Middle frontal gyrus (tissue), 1 donor: ENCODE results near the gene ZFP42.
"Not testable (repeated sequence)": the region's sequence is repeated elsewhere in the genome, so short reads cannot be mapped to it uniquely, and the experiment has no call there.

Experiments
- DNase-seq: peaks from one replicate; pipeline ENCODE4 v3.0.0-alpha.2; 2015; ENCODE audit warnings: low spot score; ENCODE audit errors: extremely low spot score

The ZFP42 gene

DNA sequence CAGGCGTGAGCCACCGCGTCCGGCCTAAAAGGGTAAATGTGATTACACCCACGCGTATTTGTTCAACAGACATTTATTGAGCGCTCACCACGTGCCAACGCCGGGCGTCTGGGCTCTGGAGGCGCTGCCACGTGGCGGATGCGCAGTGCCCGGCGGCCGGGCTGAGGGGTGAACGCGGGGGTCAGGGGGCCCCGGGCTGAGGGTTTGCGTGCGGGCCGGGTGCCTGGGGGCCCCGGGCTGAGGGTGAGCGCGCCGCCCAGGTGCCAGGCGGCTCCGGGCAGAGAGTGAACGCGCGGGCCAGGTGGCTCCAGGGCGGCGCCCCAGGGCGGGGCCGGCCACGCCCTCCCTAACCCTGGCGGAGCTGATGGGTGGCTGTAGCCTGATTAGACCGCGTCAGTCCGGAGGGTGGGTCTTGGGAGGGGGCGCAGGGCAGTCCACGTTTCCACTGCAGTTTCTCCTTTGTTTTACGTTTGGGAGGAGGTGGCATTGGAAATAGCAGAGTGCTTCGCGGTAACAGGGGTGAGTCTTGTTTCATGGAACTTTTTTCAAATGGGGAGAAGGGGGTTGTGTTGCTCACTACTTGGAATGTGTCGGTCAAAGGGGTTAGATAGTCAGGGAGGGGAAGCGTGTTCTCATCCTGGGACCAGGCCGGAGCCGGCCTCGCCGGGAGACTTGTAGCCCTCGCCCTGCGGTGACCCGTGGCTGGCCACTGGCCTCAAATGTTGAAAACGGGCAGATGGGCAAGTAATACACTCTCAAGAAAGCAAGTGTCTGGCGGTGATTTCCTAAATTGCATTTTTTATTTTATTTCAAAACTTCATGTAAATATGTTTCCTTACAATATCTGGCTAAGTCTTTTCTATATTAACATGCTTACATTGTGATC, at the start of gene ZFP42:
ZFP42 (plus strand) TSS at position 450 of the 886 bp plus-strand sequence. CDS start 7,037 bp downstream, outside the sequence.
- no peak for DNase-seq

DNA sequence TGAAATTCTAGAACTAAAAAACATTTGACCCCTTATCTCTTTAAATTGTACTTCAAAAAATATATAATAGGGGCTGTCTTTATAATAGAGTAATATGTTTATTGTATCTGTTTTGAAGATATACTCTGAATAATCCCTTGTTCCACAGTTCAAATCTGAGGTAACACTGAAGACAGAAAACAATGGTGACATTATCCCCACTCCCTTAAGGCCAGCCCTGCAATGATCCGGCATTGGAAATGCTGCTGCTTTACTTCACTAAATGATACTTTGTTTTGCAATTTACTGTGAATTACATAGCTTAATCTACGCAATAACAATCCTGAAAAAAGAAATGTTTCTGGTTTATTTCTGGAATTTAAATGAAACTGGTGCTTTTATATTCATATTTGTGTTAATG, 34.4 kb upstream of the ZFP42 start:
- DNase-seq = no peak

DNA sequence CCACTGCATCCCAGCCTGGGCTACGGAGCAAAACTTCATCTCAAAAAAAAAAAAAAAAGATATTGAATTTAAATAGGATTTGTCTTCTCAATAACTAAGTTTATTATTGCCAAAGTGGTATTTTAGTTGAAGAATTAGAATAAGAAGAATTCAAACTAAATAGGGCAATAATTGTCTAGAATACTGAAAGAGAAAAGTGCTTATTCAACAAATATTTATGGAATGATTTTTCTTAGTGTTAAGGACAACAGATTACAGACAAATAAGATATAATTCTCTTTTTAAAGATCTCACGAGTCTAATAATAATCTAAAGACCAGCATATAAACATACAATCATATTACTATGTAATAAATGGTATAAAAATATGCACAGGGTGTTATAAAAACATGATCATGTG, 33.6 kb upstream of the ZFP42 start:
- no peak for DNase-seq

DNA sequence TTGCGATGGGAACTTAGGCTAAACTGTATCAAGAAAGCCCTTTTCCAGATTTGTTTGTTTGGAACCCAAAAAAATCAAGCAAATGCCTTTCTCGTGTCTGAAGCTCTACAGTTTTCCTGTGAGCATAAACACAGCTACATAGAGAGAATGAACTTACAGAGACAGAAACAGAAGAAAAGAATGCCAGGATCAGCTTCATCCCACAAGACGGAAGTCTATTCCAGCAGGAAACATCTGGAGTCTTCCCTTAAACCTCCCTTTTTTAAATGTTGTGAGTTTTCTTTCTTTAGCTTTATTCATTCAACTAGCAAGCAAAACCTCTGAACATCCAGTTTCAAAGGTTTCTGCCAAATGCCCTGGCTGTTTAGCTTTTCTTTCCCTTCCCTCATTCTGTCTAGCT, 32.6 kb upstream of the ZFP42 start:
- no peak for DNase-seq

DNA sequence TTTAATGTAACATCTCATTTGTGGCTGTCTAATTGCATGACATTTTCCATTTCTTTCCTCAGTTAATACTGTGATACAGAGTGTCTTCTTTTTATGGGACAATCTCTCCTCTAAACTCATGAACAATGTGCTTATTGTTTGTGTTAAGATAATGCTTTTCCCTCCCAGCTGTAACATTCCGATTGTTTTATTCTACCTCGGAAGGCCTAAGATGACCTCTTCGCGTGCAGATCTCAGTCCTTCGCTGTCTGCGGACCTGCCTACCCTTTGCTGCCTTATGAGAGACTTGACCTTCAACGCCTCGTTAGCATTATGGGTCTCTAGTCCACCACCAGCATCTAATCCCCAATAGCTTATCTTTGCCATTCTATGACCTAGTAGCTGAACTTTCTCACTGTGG, 29.8 kb upstream of the ZFP42 start:
- no peak for DNase-seq

DNA sequence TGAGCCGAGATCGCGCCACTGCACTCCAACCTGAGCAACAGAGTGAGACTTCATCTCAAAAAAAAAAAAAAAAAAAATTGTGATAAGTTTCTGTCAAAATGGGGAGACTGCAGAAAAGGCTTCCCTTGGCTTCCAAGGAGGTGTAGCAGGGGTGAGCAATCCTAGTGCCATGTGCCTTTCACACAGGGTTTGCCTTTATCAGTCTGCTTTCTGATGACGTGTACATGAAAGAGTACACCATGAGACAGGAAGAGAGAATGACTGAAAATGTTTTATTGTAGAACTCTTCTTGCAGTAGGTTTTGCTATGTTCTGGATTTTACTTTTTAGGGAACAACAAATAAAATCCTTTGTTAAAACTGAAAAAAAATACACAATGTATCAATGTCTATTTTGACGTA, 23.4 kb upstream of the ZFP42 start:
- DNase-seq = no peak

DNA sequence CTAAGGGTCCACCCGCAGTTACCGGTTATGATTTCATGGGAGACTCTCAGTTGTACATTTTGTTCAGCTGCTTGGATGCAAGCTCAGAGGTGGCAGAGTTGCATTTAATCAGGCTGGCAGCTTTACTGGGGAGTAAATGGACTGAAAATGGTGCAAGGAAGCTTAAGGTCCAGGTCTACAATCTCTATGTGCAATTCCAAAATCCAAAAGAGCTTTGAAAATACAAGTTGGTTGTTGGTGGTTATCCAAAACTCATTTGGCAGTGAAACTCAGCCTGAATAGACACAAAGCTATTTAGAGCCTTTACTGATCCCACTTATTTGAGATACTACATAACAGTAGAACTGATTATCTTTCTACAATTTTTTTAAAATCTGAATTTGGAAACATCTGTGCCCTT, 11.8 kb upstream of the ZFP42 start:
- DNase-seq = no peak

DNA sequence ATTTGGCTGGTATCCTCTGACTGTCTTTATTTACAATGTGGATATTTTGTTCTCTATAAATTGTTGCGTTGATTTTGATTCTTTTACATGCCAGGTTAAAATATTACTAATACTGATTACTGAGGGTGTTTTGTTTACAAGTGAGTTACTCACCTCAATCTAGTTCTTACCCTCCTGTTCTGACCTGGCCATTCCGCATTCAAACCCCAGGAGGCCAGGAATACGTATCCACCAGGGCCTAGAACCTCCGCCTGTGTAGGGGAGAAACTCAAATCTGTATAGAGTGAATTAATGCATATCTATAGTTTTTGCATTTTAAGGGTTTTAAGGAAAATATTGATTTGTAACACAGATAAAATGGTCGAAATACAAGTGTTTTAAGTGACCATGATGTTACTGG, 2.6 kb upstream of the ZFP42 start:
- no peak for DNase-seq

DNA sequence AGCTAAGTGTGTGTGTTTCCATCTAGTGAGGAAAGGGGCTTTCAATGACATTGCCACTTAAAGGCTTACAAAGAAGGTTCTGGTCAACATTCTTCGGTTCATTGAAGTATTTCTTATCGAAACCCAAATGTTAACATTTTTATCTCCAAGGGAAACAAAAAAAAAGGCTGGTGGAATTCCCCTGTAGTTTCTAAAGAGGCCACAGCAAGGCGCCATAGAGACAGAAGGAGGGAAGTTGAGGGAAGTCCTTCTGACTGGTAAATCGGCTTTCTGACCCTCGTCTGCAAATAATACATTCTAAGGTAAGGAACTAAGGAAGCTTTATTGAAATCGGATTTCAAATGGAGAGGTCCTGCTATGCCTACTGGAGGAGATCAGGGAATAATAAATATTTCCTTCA, 1.7 kb upstream of the ZFP42 start:
- DNase-seq = no peak

DNA sequence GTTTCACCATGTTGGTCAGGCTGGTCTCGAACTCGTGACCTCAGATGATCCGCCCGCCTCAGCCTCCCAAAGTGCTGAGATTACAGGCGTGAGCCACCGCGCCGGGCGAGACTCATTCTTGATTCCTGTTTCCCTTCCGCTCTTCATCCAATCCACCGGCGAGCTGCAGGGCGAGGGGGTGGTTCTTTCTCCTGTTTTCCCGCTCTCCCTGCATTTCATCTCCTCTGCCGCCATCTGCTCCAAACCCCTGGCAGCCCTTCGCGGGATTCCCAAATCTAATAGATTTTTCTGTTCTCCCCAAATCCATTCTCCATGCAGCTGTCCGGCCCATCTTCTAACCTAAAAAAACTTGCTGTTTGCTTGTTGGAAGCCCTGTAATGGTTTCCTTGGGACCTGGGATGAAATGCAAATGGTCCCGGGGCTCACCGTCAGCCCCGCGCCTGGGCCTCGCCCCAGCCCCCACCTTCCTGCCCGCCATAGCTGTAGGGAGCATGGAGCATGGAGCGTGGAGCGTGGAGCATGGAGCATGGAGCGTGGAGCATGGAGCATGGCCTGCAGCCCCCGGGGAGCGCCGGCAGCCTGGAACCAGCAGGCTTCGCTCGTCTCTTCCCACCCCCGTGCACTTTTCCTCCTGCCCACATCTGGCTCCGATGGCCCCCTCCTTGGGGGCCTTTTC, 1.1 kb downstream of the ZFP42 start:
- no peak for DNase-seq

DNA sequence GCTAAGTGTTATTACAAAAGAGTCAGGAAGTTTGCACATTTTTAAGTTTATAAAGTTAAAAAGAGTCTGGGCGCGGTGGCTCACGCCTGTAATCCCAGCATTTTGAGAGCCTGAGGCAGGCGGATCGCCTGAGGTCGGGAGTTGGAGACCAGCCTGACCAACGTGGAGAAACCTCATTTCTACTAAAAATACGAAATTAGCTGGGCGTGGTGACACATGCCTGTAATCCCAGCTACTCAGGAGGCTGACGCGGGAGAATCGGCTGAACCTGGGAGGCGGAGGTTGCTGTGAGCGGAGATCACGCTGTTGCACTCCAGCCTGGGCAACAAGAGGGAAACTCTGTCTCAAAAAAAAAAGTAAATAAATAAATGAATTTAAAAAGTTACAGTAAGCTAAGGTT, 2.4 kb downstream of the ZFP42 start:
- not testable (repeated sequence) for DNase-seq

DNA sequence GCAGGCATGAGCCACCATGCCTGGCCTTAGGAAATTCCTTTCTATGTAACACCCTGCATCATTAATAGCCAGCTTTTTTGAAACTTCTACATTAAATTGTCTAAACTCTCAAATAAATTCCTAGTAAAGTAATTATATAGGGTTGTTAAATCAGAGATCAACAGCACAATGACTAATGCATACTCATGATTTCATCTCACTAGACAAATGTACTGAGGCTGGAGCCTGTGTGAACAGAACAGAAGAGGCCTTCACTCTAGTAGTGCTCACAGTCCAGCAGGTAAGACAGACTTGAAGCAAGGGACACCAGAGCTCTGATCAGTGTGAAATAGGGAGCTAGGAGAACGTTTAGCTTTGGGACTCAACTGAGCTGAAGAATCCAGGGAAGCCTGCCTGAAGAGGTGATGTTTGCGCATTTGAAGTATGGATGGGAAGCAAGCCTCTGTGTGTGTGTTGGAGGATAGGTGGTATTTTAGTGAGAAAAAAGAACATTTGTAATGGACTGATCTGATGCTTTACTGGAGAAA, 3.9 kb downstream of the ZFP42 start:
- no peak for DNase-seq

DNA sequence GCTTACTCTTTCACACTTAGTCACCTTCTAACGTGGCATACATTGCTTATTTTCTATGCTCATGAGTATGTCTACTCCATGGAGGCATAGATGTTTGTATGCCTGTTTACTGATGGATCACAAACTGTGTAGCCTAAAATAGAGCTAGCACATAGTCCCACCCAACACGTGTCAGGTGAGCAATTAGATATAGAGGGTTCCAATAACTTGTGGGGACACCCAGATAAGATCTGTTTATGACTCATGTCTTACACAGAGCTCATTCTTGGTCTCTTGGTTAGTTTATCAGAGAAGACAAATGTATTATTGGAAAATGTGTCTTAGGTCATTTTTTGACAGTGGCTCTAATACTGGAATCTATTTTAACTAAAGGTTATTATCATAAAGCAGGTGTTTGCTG, 6.8 kb downstream of the ZFP42 start:
- no peak for DNase-seq

DNA sequence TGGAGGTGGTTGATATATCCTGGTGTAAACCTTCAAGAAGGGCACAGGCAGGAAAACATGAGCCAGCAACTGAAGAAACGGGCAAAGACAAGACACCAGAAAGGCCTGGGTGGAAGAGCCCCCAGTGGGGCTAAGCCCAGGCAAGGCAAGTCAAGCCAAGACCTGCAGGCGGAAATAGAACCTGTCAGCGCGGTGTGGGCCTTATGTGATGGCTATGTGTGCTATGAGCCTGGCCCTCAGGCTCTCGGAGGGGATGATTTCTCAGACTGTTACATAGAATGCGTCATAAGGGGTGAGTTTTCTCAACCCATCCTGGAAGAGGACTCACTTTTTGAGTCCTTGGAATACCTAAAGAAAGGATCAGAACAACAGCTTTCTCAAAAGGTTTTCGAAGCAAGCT, 7.2 kb downstream of the ZFP42 start:
- DNase-seq = no peak

DNA sequence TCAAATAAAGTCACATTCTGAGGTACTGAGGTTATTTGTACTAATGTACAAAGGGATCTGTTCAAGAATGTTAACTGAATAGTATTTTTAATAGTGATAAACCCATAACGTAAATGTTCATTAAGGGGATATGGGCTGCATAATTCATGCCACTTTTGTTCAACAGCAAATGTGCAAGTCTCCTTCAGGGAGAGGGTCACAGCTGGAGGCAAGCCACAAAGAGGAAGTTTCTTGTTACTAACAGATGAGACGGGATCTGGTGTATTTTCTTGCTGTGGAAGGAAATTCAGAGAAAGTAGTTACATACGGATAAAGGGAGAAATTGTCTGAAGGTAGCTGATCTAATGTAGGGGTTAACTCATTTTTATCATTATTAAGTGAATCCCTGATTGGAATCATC, 10.0 kb downstream of the ZFP42 start:
- DNase-seq = no peak

DNA sequence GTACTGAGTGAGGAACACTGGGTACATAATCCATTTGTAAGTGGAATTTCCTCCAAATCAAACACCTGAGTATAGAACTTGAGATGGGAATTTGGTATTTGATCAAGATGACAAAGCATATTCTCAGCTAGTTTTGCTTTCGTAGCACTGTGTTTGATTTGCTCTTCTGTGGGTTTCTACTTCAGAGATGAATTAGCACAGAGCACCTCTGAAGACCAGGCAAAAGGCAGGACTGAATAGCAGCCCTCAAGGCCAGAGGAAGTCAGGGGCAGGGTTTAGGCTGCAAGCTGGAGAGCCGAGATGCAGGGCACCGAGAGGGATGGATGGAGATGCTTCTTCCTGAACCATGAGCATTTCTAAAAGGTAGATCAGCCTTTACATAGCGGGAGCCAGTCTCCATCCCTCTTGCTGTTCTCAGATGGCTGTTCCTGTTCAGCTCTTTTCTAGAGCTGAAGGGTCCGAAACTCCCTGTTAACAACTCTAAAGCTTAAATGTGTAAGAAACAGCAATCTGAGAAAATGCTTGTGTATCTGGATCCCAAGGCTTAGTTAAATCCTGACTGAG, 10.8 kb downstream of the ZFP42 start:
- DNase-seq = no peak

DNA sequence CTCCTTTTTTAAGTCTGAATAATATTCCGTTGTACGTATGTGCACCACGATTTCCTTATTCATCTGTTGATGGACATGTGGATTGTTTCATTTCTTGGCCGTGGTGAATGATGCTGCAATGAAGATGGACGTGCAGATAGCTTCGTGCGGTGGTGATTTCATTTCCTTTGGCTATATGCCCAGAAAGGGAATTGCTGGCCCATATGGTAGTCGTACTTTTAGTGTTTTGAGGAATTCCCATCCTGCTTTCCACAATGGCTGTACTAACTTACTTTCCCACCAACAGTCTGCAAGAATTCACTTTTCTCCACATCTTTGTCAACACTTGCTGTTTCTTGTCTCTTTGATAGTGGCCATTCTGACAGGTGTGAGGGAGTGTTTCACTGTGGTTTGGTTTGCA, 12.8 kb downstream of the ZFP42 start:
- DNase-seq = no peak

DNA sequence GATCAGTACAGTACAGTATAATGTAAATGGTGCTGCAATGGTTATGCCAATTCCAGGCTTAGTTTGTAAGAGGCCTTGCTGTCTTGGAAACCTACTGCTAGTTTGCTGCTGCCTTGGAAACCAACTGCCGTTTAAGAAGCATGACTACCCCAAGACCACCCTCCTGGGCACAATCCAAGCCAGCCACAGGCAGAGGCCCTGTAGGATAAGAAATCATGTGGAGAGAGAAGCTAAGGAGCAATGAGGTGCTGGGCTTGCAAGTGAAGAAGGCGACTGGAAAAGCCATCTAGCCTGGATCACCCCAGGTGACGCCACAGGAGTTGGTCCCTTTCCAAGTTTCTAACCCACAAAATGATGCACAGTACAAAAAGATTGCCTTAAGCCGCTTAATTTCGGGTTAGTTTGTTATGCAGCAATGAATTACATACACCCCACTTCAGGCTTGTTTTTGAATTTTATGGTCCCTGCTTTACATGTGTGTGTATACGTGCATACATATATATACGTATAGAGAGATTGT, 16.9 kb downstream of the ZFP42 start:
- DNase-seq = no peak

DNA sequence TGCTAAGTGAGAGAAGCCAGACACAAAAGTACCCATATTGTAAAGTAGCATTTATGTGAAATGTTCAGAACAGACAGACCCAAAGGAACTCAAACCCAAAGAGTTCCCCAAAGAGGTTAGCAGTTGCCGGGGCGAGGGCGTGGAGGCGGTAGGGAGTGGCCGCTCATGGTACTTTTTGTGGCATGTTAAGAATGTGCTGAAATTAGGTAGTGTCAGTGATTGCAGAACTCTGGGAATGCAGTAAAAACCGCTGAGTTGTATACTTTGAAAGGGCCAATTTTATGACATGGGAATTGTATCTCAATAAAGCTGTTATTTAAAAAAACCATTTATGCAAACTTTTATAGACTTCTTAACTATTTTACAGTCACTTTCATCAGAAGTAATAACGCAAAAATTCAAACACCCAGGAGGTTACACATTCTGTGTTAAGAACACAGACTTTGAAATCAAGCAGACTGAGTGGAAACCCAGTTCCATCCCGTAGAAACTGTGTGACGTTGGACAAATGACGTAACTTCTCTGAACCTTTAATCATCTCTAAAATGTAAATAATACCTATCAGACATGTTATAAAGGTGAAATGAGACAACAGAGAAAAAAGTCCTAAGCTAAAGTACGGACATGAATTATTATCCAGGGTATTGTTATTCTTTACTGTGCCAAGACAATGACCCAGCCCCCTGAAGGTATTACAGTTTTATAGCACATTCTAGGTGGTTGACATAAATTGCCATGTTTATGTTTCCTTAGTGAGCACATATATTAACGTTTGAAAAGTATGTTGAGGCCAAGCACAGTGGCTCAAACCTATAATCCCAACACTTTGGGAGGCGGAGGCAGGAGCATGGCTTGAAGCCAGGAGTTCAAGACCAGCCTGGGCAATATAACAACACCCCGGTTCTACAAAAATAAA, 19.7 kb downstream of the ZFP42 start:
- DNase-seq = no peak

DNA sequence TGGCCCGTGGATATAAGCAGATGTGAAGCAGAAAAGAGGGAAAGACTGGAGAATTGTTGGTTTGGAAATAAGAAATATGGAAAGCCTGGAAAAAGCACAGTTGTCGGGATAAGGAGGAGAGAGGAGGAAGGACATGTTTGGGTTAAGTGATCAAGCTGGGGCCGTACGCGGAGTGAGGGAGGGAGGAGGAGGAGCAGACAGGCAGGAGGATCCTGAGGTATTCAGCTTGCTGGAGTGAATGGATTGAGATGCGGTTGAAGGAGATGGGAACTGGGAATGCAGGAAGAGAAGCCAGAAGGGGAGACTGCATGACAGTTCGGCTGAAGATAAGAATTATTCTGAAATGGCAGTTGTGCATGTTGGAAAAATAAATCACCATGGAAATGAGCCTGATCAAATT, 21.2 kb downstream of the ZFP42 start:
- DNase-seq = no peak

DNA sequence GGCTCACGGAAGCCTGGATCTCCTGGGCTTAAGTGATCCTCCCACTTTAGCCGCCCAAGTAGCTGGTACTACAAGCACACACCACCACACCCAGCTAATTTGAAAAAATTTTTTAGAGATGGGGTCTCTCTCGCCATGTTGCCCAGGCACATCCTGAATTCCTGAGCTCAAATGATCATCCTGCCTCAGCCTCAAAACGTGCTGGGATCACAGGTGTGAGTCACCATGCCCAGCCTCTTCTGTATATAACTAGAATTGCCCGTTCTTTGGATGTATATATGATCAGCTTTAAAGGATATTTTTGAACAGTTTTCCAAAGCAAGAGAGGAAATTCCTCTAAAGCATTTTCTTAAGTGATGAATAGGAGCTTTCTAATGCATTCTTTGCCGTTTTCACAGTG, 22.7 kb downstream of the ZFP42 start:
- DNase-seq = no peak
